ENCODE data around the gene GRIA1. TPM values are rescaled to one million over a fixed set of nuclear protein-coding genes. Genes with fewer than 3 reads are reported as not detected.

The GRIA1 gene
- total and polyA plus RNA-seq, 2 donors (not counting 1 experiment from before 2014, with no cell fraction given) = not detected

- CTCF ChIA-PET = no interaction called here
- ATAC-seq (ENCODE audit: low read depth) = no peak
- no peak for DNase-seq
- H3K9me3 Mint-ChIP-seq (ENCODE audit: insufficient read depth) = no peaks in the 10 kb centered on the region
- no peak overlapping the region for H3K27ac Mint-ChIP-seq
- Histone ChIP-seq H3K4me1 (ENCODE audit: control insufficient read depth in 2 of 2, insufficient read depth in 2 of 2, low read length in 2 of 2) (no peaks in the 10 kb centered on the region), H3K36me3 (replicated peaks in 1 of 2; ENCODE audit: control extremely low read depth in 1 of 2, control insufficient read depth in 1 of 2, extremely low read depth in 1 of 2, insufficient read depth in 2 of 2, low read length in 1 of 2) (no peaks in the 10 kb centered on the region), H3K27ac (ENCODE audit: low read length in 2 of 2) (no peak overlapping the region), H3K4me3 (ENCODE audit: control extremely low read depth in 1 of 5, extremely low read depth in 1 of 5, insufficient read depth in 1 of 5, low read depth in 2 of 5, low read length in 4 of 5) (no peak overlapping the region), H4K20me1 (ENCODE audit: control insufficient read depth, insufficient read depth, low read length, poor library complexity, severe bottlenecking) (no peaks in the 10 kb centered on the region), H2AFZ (ENCODE audit: insufficient read depth, low read depth, low read length, poor library complexity, severe bottlenecking) (no peak overlapping the region), H3K27me3 (replicated peaks in 1 of 4; ENCODE audit: control extremely low read depth in 1 of 4, control insufficient read depth in 3 of 4, insufficient read depth in 4 of 4, low read length in 3 of 4) (no peaks in the 10 kb centered on the region), H3K4me2 (replicated peaks; ENCODE audit: low read depth, low read length, poor library complexity, severe bottlenecking) (no peak overlapping the region), H3K79me2 (ENCODE audit: control insufficient read depth, insufficient read depth, low read length) (no peaks in the 10 kb centered on the region), H3K9ac (ENCODE audit: low read length) (no peak overlapping the region), H3K9me3 (ENCODE audit: control extremely low read depth in 1 of 3, control insufficient read depth in 2 of 3, insufficient read depth in 1 of 3, low read length in 2 of 3) (peaks cover 0 to 3% (median 0%) of the 10 kb centered on the region in 3 donors)
- H3K4me3 Mint-ChIP-seq = no peak overlapping the region
- TF ChIP-seq EZH2 (IDR thresholded peaks at IDR 0.05; ENCODE audit: borderline replicate concordance, insufficient read depth, low read depth, low read length, poor library complexity, severe bottlenecking) (no peak), CTCF (IDR thresholded peaks at IDR 0.05) (no peak)
- intact Hi-C loops (cut with micrococcal nuclease) = no loop called here
- WGBS (ENCODE audit: insufficient coverage) = 100% methylated on average over 1 of the region's 3 CpGs
- no peaks in the 10 kb centered on the region for H3K27me3 Mint-ChIP-seq
- POLR2A ChIA-PET = no interaction called here
- H3K4me1 Mint-ChIP-seq = no peaks in the 10 kb centered on the region
Observed at GRCh38 chr5:153712946-153713345, 222.5 kb downstream of the GRIA1 start.

- POLR2A ChIA-PET = no interaction called here
- Histone ChIP-seq H3K4me3 (ENCODE audit: control extremely low read depth in 1 of 5, extremely low read depth in 1 of 5, insufficient read depth in 1 of 5, low read depth in 2 of 5, low read length in 4 of 5) (no peak overlapping the region), H3K4me2 (replicated peaks; ENCODE audit: low read depth, low read length, poor library complexity, severe bottlenecking) (no peak overlapping the region), H2AFZ (ENCODE audit: insufficient read depth, low read depth, low read length, poor library complexity, severe bottlenecking) (no peak overlapping the region), H3K36me3 (replicated peaks in 1 of 2; ENCODE audit: control extremely low read depth in 1 of 2, control insufficient read depth in 1 of 2, extremely low read depth in 1 of 2, insufficient read depth in 2 of 2, low read length in 1 of 2) (no peaks in the 10 kb centered on the region), H3K9me3 (ENCODE audit: control extremely low read depth in 1 of 3, control insufficient read depth in 2 of 3, insufficient read depth in 1 of 3, low read length in 2 of 3) (peaks cover 0 to 3% (median 0%) of the 10 kb centered on the region in 3 donors), H3K9ac (ENCODE audit: low read length) (no peak overlapping the region), H3K79me2 (ENCODE audit: control insufficient read depth, insufficient read depth, low read length) (no peaks in the 10 kb centered on the region), H3K4me1 (ENCODE audit: control insufficient read depth in 2 of 2, insufficient read depth in 2 of 2, low read length in 2 of 2) (no peaks in the 10 kb centered on the region), H3K27me3 (replicated peaks in 1 of 4; ENCODE audit: control extremely low read depth in 1 of 4, control insufficient read depth in 3 of 4, insufficient read depth in 4 of 4, low read length in 3 of 4) (no peaks in the 10 kb centered on the region), H3K27ac (ENCODE audit: low read length in 2 of 2) (no peak overlapping the region), H4K20me1 (ENCODE audit: control insufficient read depth, insufficient read depth, low read length, poor library complexity, severe bottlenecking) (no peaks in the 10 kb centered on the region)
- no peak for ATAC-seq (ENCODE audit: low read depth)
- Mint-ChIP-seq H3K27ac (no peak overlapping the region), H3K4me1 (no peaks in the 10 kb centered on the region), H3K27me3 (no peaks in the 10 kb centered on the region), H3K9me3 (ENCODE audit: insufficient read depth) (no peaks in the 10 kb centered on the region), H3K4me3 (no peak overlapping the region)
- no peak for DNase-seq
- no peak for TF ChIP-seq EZH2 (IDR thresholded peaks at IDR 0.05; ENCODE audit: borderline replicate concordance, insufficient read depth, low read depth, low read length, poor library complexity, severe bottlenecking)
- TF ChIP-seq CTCF (IDR thresholded peaks at IDR 0.05) = no peak
- WGBS (ENCODE audit: insufficient coverage) = 83% methylated on average over 4 of the region's 8 CpGs
- intact Hi-C loops (cut with micrococcal nuclease) = no loop called here
- CTCF ChIA-PET = interaction anchor here (0.7 kb wide), 1 partner anchor 105 kb away, joined by 3 read pairs; no protein-coding TSS in a partner anchor
Observed at GRCh38 chr5:153713943-153714342, 223.5 kb downstream of the GRIA1 start.

Data from B cell (primary cell).